PC-9 (cell line): Measurements from ENCODE around the gene TCP11.

Source experiments
- CTCF ChIP-seq: fragments of 200-600 bp; sonication (generic); conservative IDR thresholded peaks from 2 replicates; pipeline ENCODE4 v1.6.1; 2017; ENCODE audit warnings: mixed run types, antibody characterized with exemption, mild to moderate bottlenecking, moderate library complexity
- EZH2 ChIP-seq: fragments of 200-600 bp; sonication (generic); IDR thresholded peaks from 2 replicates; pipeline ENCODE4 v1.8.0; 2017; ENCODE audit warnings: antibody characterized with exemption, low read depth

- no peak for TF ChIP-seq CTCF
- TF ChIP-seq EZH2: no peak
These were observed 67.2 kb downstream of the TCP11 start for GRCh38 chr6:35073766-35074471.
